Suprapubic skin (tissue), 4 donors: ENCODE measurements around the gene FLT1. TPM values are rescaled to one million over a fixed set of nuclear protein-coding genes. Genes with fewer than 3 reads are reported as not detected.

Experiments
- DNase-seq, 2 donors: peaks; one replicate each; pipeline ENCODE4 v3.0.0-alpha.2; 2019; ENCODE audit warnings: low spot score in 2 of 2
- H3K27ac ChIP-seq: fragments of 200-600 bp; sonication (generic); one replicate; pipeline ENCODE4 v1.5.1; 2019
- H3K27me3 ChIP-seq: fragments of 200-600 bp; sonication (generic); one replicate; pipeline ENCODE4 v1.5.1; 2019
- H3K36me3 ChIP-seq: fragments of 200-600 bp; sonication (generic); one replicate; pipeline ENCODE4 v1.5.1; 2019
- H3K4me1 ChIP-seq: fragments of 200-600 bp; sonication (generic); one replicate; pipeline ENCODE4 v1.5.1; 2019
- H3K4me3 ChIP-seq: fragments of 200-600 bp; sonication (generic); one replicate; pipeline ENCODE4 v1.5.1; 2019; ENCODE audit warnings: mild to moderate bottlenecking
- H3K9me3 ChIP-seq: fragments of 200-600 bp; sonication (generic); one replicate; pipeline ENCODE4 v1.5.1; 2019
- EP300 ChIP-seq: sonication (generic); formaldehyde crosslinking; IDR thresholded peaks from one replicate; pipeline ENCODE4 v1.6.1; 2017; ENCODE audit warnings: antibody characterized with exemption
- POLR2A ChIP-seq, 2 donors: fragments of 450-650 bp; IDR thresholded peaks; one replicate each; pipeline ENCODE4 v1.6.1; 2017; ENCODE audit warnings: antibody characterized with exemption in 2 of 2, mild to moderate bottlenecking in 2 of 2, moderate library complexity in 2 of 2
- POLR2AphosphoS5 ChIP-seq, 3 donors: sonication (generic); formaldehyde crosslinking; IDR thresholded peaks; one replicate each; pipeline ENCODE4 v1.6.1; 2017; ENCODE audit warnings: antibody characterized with exemption in 3 of 3
- WGBS: methylation state at CpG from one replicate; pipeline ENCODE4 v1.1.5; 2018; 5-methylcytosine and 5-hydroxymethylcytosine counted together
- total RNA-seq, 4 donors: library from RNA; depleted of rRNA; stranded (reverse); fragments of >200 nt; gene quantifications; one replicate each; pipeline ENCODE4 v1.1.0, GENCODE V29; 2016
- TF ChIP-seq, protein P1 (sequence below), 2 donors: fragments of 200-600 bp in 1 of 2; fragments of 450-650 bp in 1 of 2; sonication (generic) in 1 of 2; IDR thresholded peaks; one replicate each; pipeline ENCODE4 v1.5.1; 2016 to 2019; ENCODE audit warnings: antibody characterized with exemption in 2 of 2, mild to moderate bottlenecking in 1 of 2, moderate library complexity in 1 of 2

The FLT1 gene
- total RNA-seq, 4 donors from 2014 or later: 3.8 to 14.2 (median 6.8) TPM

DNA sequence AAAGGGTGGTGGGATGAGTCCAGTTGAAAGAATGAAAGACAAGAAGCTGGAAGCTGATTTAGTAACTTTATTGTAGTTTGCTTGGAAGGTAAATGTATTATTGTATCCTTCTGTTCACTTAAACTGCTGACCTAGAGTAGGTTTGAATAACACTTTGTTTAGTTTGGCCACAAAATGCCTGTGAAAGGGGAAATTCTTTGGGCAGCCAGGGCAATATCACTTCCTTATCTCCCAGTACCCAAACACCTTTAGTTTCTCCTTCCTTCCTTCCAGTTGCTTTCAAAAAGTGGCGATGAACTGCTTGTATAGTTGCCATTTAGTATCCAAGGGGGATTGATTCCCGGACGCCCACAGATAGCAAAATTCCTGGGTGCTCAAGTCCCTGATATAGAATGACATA lies 236.5 kb downstream of the FLT1 start:
- peaks cover 48% of the 10 kb centered on the region for H3K36me3 ChIP-seq
- no peak for DNase-seq

DNA sequence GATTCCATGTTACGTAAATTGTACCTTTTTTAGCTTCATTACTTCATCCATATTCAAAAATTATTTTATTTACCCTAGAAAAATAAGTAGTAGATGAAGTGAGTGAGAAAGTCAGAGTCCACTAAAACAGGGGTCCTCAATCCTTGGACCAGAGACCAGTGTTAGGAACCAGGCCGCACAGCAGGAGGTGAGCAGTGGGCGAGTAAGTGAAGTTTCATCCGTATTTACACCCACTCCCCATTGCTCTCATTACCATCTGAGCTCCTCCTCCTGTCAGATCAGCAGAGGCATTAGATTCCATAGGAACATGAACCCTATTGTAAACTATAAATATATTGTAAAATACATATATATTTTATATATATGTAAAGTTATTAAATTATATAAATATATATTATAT lies 237.6 kb downstream of the FLT1 start:
- TF ChIP-seq POLR2A (IDR thresholded peaks at IDR 0.05): no peak
- TF ChIP-seq, protein P1, sequence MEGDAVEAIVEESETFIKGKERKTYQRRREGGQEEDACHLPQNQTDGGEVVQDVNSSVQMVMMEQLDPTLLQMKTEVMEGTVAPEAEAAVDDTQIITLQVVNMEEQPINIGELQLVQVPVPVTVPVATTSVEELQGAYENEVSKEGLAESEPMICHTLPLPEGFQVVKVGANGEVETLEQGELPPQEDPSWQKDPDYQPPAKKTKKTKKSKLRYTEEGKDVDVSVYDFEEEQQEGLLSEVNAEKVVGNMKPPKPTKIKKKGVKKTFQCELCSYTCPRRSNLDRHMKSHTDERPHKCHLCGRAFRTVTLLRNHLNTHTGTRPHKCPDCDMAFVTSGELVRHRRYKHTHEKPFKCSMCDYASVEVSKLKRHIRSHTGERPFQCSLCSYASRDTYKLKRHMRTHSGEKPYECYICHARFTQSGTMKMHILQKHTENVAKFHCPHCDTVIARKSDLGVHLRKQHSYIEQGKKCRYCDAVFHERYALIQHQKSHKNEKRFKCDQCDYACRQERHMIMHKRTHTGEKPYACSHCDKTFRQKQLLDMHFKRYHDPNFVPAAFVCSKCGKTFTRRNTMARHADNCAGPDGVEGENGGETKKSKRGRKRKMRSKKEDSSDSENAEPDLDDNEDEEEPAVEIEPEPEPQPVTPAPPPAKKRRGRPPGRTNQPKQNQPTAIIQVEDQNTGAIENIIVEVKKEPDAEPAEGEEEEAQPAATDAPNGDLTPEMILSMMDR (IDR thresholded peaks at IDR 0.05): no peak
- no peaks in the 10 kb centered on the region for H3K4me1 ChIP-seq
- WGBS: 96% methylated on average over 4 of the region's 4 CpGs
- no peaks in the 10 kb centered on the region for H3K27me3 ChIP-seq
- no peak overlapping the region for H3K27ac ChIP-seq
- DNase-seq: no peak
- H3K4me3 ChIP-seq: no peak overlapping the region
- no peaks in the 10 kb centered on the region for H3K9me3 ChIP-seq
- H3K36me3 ChIP-seq: peaks cover 38% of the 10 kb centered on the region

More for the DNA sequence above, 236.5 kb downstream of the FLT1 start:
- TF ChIP-seq POLR2A (IDR thresholded peaks at IDR 0.05) (no peak), EP300 (no peak), POLR2AphosphoS5 (IDR thresholded peaks at IDR 0.05) (no peak)
- TF ChIP-seq, protein P1 (IDR thresholded peaks at IDR 0.05): no peak
- no peaks in the 10 kb centered on the region for H3K9me3 ChIP-seq
- H3K4me1 ChIP-seq: no peaks in the 10 kb centered on the region
- 71% methylated on average over 3 of the region's 3 CpGs for WGBS
- no peak overlapping the region for H3K4me3 ChIP-seq
- H3K27me3 ChIP-seq: no peaks in the 10 kb centered on the region
- H3K27ac ChIP-seq: no peak overlapping the region

DNA sequence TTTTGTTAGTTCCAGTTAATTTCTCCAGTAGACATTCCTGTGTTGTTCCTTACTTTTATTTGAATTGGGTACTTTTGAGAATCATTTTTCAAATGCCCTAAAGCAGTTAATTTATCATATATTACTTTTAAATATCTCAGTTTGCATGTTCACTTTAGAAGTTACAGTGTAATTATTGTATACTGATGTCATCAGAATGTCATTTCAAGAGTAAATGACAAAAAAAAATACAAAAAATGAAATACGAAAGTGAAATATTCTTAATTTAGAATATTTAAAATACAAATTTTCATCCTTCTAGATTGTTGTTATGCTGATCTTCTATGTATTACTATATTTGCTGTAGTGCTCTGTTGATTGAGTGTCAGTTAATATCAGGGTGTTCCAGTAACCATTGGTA lies 242.4 kb downstream of the FLT1 start:
- H3K4me1 ChIP-seq: no peaks in the 10 kb centered on the region
- H3K27me3 ChIP-seq: no peaks in the 10 kb centered on the region
- H3K4me3 ChIP-seq: no peak overlapping the region
- no peak overlapping the region for H3K27ac ChIP-seq
- H3K36me3 ChIP-seq: peaks cover 6% of the 10 kb centered on the region
- TF ChIP-seq, protein P1 (IDR thresholded peaks at IDR 0.05): no peak
- no peak for TF ChIP-seq EP300
- no peak for TF ChIP-seq POLR2AphosphoS5 (IDR thresholded peaks at IDR 0.05)
- TF ChIP-seq POLR2A (IDR thresholded peaks at IDR 0.05): no peak
- no peak for DNase-seq
- 98% methylated on average over 1 of the region's 1 CpG for WGBS
- no peaks in the 10 kb centered on the region for H3K9me3 ChIP-seq

DNA sequence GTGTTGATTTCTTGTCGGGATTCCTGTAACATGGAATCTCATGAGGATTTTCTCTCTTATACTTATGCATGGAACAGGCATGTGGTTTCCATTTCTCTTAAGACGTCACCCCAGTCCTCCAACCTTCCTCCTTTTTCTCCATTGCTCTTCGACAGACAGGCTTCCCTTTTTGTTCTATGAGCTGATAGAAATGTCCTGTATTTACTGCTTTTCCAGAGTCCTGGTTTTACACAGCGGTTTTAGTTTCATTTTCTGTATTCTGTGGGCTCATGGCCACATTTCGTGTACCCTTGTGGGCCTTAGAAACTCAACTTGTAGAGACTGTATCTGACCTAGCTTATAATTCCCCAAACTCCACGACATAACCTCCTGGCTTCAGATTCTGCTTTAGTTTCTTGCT lies 243.5 kb downstream of the FLT1 start:
- no peaks in the 10 kb centered on the region for H3K9me3 ChIP-seq
- 89% methylated on average over 6 of the region's 6 CpGs for WGBS
- no peak for DNase-seq
- TF ChIP-seq POLR2A (IDR thresholded peaks at IDR 0.05): no peak
- TF ChIP-seq EP300: no peak
- TF ChIP-seq POLR2AphosphoS5 (IDR thresholded peaks at IDR 0.05): no peak
- TF ChIP-seq, protein P1 (IDR thresholded peaks at IDR 0.05): no peak
- no peaks in the 10 kb centered on the region for H3K4me1 ChIP-seq
- H3K36me3 ChIP-seq: no peaks in the 10 kb centered on the region
- H3K4me3 ChIP-seq: no peak overlapping the region
- no peaks in the 10 kb centered on the region for H3K27me3 ChIP-seq
- H3K27ac ChIP-seq: no peak overlapping the region

DNA sequence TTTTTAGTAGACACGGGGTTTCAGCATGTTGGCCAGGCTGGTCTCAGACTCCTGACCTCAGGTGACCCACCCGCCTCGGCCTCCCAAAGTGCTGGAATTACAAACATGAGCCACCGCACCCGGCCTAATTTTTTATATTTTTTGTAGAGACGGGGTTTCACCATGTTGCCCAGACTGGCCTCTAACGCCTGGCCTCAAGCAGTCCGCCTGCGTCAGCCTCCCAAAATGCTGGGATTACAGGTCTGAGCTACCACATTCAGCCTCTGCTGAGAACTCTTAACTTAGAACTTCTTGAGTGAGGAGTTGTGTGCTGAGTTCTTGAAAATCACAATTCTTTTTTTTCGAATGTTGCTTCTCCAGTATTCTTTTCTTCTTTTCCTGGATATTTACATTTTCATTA lies 244.4 kb downstream of the FLT1 start:
- 92% methylated on average over 10 of the region's 10 CpGs for WGBS
- Histone ChIP-seq H3K4me1 (no peaks in the 10 kb centered on the region), H3K4me3 (no peak overlapping the region), H3K36me3 (no peaks in the 10 kb centered on the region), H3K27ac (no peak overlapping the region), H3K27me3 (no peaks in the 10 kb centered on the region), H3K9me3 (no peaks in the 10 kb centered on the region)
- TF ChIP-seq, protein P1 (IDR thresholded peaks at IDR 0.05): no peak
- TF ChIP-seq POLR2AphosphoS5 (IDR thresholded peaks at IDR 0.05) (no peak), POLR2A (IDR thresholded peaks at IDR 0.05) (no peak), EP300 (no peak)
- DNase-seq: no peak

Other genes starting within 250 kb of the FLT1 start
- gene POMP, start 164.0 kb upstream of the FLT1 start, total RNA-seq: 10 to 100 TPM; 24.1 to 48.7 (median 35.5) TPM
- 10 to 100 TPM in 2 of 4 donors, 1 to 10 TPM in 2; 5.3 to 13.8 (median 9.6) TPM for gene SLC46A3, start 223.8 kb upstream of the FLT1 start, total RNA-seq